Chondrocyte (in vitro differentiated cells): Measurements from ENCODE around the gene RBBP8NL. TPM values are rescaled to one million over a fixed set of nuclear protein-coding genes. Genes with fewer than 3 reads are reported as not detected.

Experiments used
- DNase-seq: peaks from one replicate; pipeline ENCODE4 v3.0.0; 2021; ENCODE audit warnings: mixed read lengths, low spot score
- H3K27ac Mint-ChIP-seq: one replicate; pipeline ENCODE4 v1.8.0; 2021; ENCODE audit warnings: mild to moderate bottlenecking, moderate library complexity, mixed read lengths; ENCODE audit not compliant: unreplicated experiment
- H3K27me3 Mint-ChIP-seq: 2 replicates; pipeline ENCODE4 v1.8.0; 2021; ENCODE audit warnings: low read depth, mixed read lengths
- H3K36me3 Mint-ChIP-seq: 2 replicates; pipeline ENCODE4 v1.8.0; 2021; ENCODE audit warnings: low read depth, mixed read lengths
- H3K4me1 Mint-ChIP-seq: 2 replicates; pipeline ENCODE4 v1.8.0; 2021; ENCODE audit warnings: low read depth, mild to moderate bottlenecking, mixed read lengths
- H3K4me3 Mint-ChIP-seq: one replicate; pipeline ENCODE4 v1.8.0; 2021; ENCODE audit warnings: mild to moderate bottlenecking, moderate library complexity, mixed read lengths; ENCODE audit not compliant: unreplicated experiment
- H3K9me3 Mint-ChIP-seq: 2 replicates; pipeline ENCODE4 v1.8.0; 2021; ENCODE audit warnings: low read depth, mixed read lengths
- CTCF ChIP-seq: fragments of 200-600 bp; sonication (generic); IDR thresholded peaks from 2 replicates; pipeline ENCODE4 v1.5.0; 2021; ENCODE audit warnings: antibody characterized with exemption, mild to moderate bottlenecking, moderate library complexity
- total RNA-seq: library from RNA; stranded (reverse); gene quantifications from 3 replicates; pipeline ENCODE4 v1.2.1, GENCODE V29; 2021

Gene RBBP8NL
- total RNA-seq, 1 donor from 2014 or later, result not detected

- no peaks in the 10 kb centered on the region for H3K9me3 Mint-ChIP-seq
- H3K36me3 Mint-ChIP-seq, result peaks cover 1% of the 10 kb centered on the region
- peaks cover 79% of the 10 kb centered on the region for H3K4me1 Mint-ChIP-seq
- H3K27me3 Mint-ChIP-seq, result no peaks in the 10 kb centered on the region
- DNase-seq, result no peak
- TF ChIP-seq CTCF, result no peak
- H3K27ac Mint-ChIP-seq, result no peak overlapping the region
- no peak overlapping the region for H3K4me3 Mint-ChIP-seq
Observed at GRCh38 chr20:62360854-62361798, 66.2 kb downstream of the RBBP8NL start.

Other genes starting within 250 kb of the RBBP8NL start
- gene MTG2, start 244.5 kb downstream of the RBBP8NL start, total RNA-seq, result 22.3 to 28.3 TPM (median 22.6 TPM) in 3 replicates
- gene HRH3, start 207.3 kb downstream of the RBBP8NL start, total RNA-seq, result not detected in 3 replicates
- gene OSBPL2, start 189.0 kb downstream of the RBBP8NL start, total RNA-seq, result 44.4 to 49.0 TPM (median 48.3 TPM) in 3 replicates
- gene ADRM1, start 124.5 kb downstream of the RBBP8NL start, total RNA-seq, result 83.0 to 94.7 TPM (median 87.2 TPM) in 3 replicates
- 156 to 368 TPM (median 355 TPM) in 3 replicates for gene LAMA5, start 60.2 kb downstream of the RBBP8NL start, total RNA-seq
- gene RPS21, start 40.4 kb downstream of the RBBP8NL start, total RNA-seq, result 830 to 911 TPM (median 873 TPM) in 3 replicates
- 6.4 to 7.8 TPM (median 6.5 TPM) in 3 replicates for gene CABLES2, start 20.3 kb downstream of the RBBP8NL start, total RNA-seq
- gene GATA5, start 48.5 kb upstream of the RBBP8NL start, total RNA-seq, result not detected in 3 replicates
- gene SLCO4A1, start 215.0 kb upstream of the RBBP8NL start, total RNA-seq, result not detected in 3 replicates